GM13976 (cell line): ENCODE measurements around the gene ABLIM1.

Experiments
- DNase-seq: peaks from one replicate; pipeline ENCODE4 v3.0.0; 2012; ENCODE audit warnings: low spot score
- in situ Hi-C: fragments of 300-500 bp; cut with MboI; formaldehyde crosslinking; loops from one replicate; pipeline ENCODE4 v1.12.0; 2022; ENCODE audit warnings: low sequenced_read_pairs, mixed read lengths, inconsistent platforms; ENCODE audit not compliant: unreplicated experiment
- TF ChIP-seq, protein P1 (sequence below): IDR thresholded peaks from 2 replicates; pipeline ENCODE4 v1.5.1; 2012; ENCODE audit warnings: borderline replicate concordance, mild to moderate bottlenecking; ENCODE audit not compliant: insufficient read depth; ENCODE audit errors: extremely low read depth, missing control alignments, control extremely low read depth

Gene ABLIM1

DNA sequence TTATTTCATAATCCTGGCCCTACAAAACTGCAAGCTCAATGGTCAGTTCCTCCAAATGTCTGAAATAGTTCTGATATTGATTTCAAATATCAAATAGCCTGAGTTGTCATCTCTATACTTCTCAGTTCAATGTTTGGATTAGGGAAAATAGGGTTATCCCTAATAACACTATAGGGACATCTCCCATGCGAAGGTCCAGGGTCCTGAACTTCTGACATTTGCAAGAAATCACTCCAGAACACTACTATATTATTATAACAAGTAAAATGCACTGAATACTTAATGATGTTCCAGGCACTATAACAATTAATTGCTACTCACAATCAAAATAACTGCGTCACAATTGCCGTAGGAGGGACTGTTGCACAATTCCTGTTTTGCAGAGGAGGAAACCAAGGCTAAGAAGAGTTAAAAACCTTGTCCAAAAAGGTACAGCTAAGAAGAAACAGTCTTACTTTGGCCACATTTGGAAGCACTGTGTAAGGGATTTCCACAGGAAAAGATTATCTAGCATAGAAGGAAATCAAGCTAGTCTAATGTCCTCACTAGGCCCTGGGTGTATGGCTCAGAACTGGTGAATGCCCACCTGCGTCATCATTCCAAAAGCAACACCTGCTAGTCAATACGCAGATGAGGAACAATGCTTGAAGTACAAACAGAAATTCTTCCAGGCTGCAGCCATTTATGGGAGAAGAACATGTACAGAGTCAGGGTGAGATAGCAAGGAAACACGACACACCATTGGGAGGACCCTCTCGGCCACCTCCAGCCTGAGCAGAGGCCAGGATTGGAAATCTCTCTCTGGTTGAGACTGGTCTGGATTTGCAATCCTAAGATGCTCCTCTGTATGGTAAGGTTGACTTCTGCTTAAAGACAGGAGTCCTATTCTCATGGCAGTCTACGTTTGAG lies 48.3 kb downstream of the ABLIM1 start:
- no peak for DNase-seq
- TF ChIP-seq, protein P1, sequence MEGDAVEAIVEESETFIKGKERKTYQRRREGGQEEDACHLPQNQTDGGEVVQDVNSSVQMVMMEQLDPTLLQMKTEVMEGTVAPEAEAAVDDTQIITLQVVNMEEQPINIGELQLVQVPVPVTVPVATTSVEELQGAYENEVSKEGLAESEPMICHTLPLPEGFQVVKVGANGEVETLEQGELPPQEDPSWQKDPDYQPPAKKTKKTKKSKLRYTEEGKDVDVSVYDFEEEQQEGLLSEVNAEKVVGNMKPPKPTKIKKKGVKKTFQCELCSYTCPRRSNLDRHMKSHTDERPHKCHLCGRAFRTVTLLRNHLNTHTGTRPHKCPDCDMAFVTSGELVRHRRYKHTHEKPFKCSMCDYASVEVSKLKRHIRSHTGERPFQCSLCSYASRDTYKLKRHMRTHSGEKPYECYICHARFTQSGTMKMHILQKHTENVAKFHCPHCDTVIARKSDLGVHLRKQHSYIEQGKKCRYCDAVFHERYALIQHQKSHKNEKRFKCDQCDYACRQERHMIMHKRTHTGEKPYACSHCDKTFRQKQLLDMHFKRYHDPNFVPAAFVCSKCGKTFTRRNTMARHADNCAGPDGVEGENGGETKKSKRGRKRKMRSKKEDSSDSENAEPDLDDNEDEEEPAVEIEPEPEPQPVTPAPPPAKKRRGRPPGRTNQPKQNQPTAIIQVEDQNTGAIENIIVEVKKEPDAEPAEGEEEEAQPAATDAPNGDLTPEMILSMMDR, result no peak
- in situ Hi-C loops, result no loop called here

GRCh38 chr10:114607358-114607998 lies 50.6 kb downstream of the ABLIM1 start:
- in situ Hi-C loops, result no loop called here
- no peak for DNase-seq
- TF ChIP-seq, protein P1, result no peak

DNA sequence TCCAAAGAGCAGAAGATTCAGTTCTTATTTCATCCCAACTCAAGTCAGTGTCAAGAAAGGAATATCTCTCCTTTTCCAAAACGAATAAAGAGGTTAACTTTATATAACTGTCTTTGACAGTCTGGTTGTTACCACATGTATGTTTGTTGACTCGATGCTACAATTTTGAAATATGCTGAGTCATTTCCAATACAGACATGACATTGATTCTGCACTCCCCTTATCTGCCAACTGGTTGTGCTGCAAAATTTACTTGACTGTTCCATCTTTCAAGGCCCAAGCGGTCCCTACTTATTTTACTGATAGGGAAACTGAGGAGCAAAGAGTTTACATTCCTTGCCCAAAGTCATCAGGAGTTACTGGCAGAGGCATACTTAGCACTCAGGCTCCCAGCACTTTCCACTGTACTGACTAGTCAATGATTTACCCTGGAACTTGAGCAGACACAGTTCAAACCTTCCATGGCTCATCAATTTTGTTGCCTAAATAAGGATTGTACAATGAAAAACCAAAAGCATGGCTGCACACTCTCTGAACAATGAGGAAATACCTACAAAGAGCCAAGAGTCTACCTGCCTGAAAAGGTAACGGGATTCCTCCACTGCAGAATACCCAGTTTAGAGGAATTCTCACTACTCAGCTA lies 52.8 kb downstream of the ABLIM1 start:
- in situ Hi-C loops, result no loop called here
- TF ChIP-seq, protein P1, result no peak
- no peak for DNase-seq

DNA sequence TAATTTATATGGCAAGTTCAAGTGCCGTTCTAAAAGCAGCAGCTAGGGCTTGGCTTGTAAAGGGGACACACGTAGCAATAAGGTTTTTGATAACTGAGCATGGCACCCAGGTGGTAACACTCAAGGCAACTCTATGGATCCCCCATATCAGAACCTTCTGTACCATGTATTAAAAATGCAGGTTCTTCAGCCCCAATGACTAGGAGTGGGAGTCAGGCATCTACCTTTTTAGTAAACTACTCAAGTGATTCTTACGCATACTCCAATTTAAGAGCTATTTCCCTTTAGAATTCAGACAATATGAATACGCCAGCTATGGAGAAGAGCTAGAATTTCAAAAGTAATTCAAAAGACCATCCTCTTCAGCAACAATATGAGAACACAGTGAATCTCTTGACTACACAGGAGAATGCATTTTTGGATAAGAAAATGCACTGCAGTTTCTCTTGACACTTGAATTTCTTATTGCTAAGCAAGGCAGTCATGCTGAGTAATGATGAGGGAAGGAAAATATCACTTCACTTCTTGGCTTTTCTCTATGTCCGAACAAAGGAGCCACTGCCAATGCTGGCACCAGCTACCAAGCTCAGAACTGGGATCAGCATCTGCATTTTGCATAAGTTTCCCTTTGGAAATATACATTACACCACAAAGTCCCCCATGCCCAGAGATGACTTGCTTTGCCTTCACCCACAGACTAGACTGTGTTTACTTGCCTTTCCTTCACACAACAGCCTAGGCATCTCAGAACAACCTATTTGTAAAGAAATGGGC lies 53.5 kb downstream of the ABLIM1 start:
- in situ Hi-C loops, result no loop called here
- TF ChIP-seq, protein P1, result no peak
- no peak for DNase-seq

- TF ChIP-seq, protein P1, result no peak
- in situ Hi-C loops, result no loop called here
- no peak for DNase-seq
Observed at GRCh38 chr10:114603948-114604347, 54.1 kb downstream of the ABLIM1 start.

DNA sequence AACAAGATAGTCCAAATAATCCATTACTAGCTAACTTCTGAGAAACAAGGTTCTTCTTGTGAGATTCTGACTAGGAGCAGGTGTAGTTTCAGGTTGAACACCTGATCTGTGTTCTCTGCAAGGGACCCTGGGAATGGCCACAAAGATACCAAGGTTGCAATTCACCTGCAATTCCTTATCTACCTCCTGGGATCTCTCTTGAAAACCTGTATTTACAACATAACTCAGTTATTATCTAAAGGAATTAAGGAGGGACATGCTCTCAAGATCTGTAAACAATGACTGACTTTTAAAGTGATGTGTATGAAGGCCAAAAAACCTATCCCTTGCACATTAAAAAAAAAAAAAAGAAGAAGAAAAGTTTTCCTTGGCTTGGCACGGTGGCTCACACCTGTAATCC lies 54.8 kb downstream of the ABLIM1 start:
- TF ChIP-seq, protein P1, result no peak
- in situ Hi-C loops, result no loop called here
- no peak for DNase-seq
